ENCODE results near the gene LRRC3.

The LRRC3 gene

GRCh38 chr21:44508426-44508710 is 53.1 kb downstream of the LRRC3 start:
- ATAC-seq, result no peak
- no peak for TF ChIP-seq CREB5 (CRISPR knock-in tag; IDR thresholded peaks at IDR 0.05; ENCODE audit: low read depth)
- no peak for TF ChIP-seq ESRRG (CRISPR knock-in tag; IDR thresholded peaks at IDR 0.05)
- TF ChIP-seq ZNF70 (CRISPR knock-in tag; IDR thresholded peaks at IDR 0.05), result no peak
- TF ChIP-seq OSR1 (CRISPR knock-in tag; IDR thresholded peaks at IDR 0.05), result no peak
- TF ChIP-seq ZNF565 (CRISPR knock-in tag; conservative IDR thresholded peaks at IDR 0.05; ENCODE audit: low read depth), result no peak
- no peak for TF ChIP-seq SNAI2 (CRISPR knock-in tag; IDR thresholded peaks at IDR 0.05)
- TF ChIP-seq ARNTL (CRISPR knock-in tag; IDR thresholded peaks at IDR 0.05; ENCODE audit: borderline replicate concordance, low read depth), result no peak
- TF ChIP-seq PPARA (CRISPR knock-in tag; IDR thresholded peaks at IDR 0.05; ENCODE audit: borderline replicate concordance), result no peak
- TF ChIP-seq TCF4 (CRISPR knock-in tag; IDR thresholded peaks at IDR 0.05; ENCODE audit: borderline replicate concordance), result no peak
- no peak for TF ChIP-seq ZC3H10 (CRISPR knock-in tag; IDR thresholded peaks at IDR 0.05)
- TF ChIP-seq TSHZ2 (CRISPR knock-in tag; IDR thresholded peaks at IDR 0.05), result no peak
- no peak for TF ChIP-seq ZFP3 (CRISPR knock-in tag; IDR thresholded peaks at IDR 0.05)
- TF ChIP-seq PATZ1 (CRISPR knock-in tag; IDR thresholded peaks at IDR 0.05; ENCODE audit: borderline replicate concordance), result no peak
- TF ChIP-seq, protein P1, sequence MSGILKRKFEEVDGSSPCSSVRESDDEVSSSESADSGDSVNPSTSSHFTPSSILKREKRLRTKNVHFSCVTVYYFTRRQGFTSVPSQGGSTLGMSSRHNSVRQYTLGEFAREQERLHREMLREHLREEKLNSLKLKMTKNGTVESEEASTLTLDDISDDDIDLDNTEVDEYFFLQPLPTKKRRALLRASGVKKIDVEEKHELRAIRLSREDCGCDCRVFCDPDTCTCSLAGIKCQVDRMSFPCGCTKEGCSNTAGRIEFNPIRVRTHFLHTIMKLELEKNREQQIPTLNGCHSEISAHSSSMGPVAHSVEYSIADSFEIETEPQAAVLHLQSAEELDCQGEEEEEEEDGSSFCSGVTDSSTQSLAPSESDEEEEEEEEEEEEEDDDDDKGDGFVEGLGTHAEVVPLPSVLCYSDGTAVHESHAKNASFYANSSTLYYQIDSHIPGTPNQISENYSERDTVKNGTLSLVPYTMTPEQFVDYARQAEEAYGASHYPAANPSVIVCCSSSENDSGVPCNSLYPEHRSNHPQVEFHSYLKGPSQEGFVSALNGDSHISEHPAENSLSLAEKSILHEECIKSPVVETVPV (CRISPR knock-in tag; IDR thresholded peaks at IDR 0.05), result no peak
- TF ChIP-seq BACH2 (CRISPR knock-in tag; IDR thresholded peaks at IDR 0.05; ENCODE audit: borderline replicate concordance), result no peak
- TF ChIP-seq TOX (CRISPR knock-in tag; IDR thresholded peaks at IDR 0.05; ENCODE audit: borderline replicate concordance), result no peak
- TF ChIP-seq RARB (CRISPR knock-in tag; IDR thresholded peaks at IDR 0.05), result no peak

DNA sequence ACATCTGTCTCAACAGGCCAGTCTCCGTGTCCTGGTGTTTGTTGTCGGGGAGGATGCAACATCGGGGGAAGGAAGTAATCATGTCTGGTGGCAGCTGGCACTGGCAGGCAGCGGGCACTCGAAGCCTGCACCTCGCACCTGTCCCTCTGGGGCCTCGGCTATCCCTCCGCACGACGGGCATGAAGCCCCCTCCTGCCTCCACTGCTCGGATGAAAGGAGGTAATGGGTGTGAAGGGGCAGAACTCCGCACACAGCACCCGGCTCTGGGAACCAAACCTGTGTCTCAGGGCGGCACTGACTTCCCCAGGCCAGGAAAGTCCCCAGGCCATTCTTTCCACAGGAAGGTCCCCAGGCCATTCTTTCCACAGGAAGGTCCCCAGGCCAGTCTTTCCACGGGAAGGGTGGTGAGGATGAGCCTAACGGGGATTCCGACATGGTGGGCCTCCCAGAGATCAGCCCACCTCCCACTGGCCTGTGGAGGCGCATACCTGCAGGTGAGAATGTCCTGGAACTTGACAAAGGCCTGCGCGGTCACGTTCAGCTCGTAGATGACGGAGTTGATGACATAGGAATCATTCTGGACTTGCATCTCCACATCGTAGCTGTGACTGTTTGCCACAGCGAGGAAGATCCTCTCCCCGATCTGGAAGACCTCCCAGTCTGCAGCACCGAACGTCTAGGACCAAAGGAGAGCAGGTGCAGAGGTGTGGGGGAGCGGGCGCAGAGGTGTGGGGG is 53.6 kb downstream of the LRRC3 start:
- ATAC-seq, result no peak
- TF ChIP-seq PPARA (CRISPR knock-in tag; IDR thresholded peaks at IDR 0.05; ENCODE audit: borderline replicate concordance), result no peak
- TF ChIP-seq GLIS3 (CRISPR knock-in tag; IDR thresholded peaks at IDR 0.05), result no peak
- TF ChIP-seq ZNF70 (CRISPR knock-in tag; IDR thresholded peaks at IDR 0.05), result no peak
- no peak for TF ChIP-seq ZNF565 (CRISPR knock-in tag; conservative IDR thresholded peaks at IDR 0.05; ENCODE audit: low read depth)

GRCh38 chr21:44509539-44509938 is 54.2 kb downstream of the LRRC3 start:
- peak; percentile 74 for ATAC-seq
- TF ChIP-seq ZNF70 (CRISPR knock-in tag; IDR thresholded peaks at IDR 0.05) (no peak), ZC3H10 (CRISPR knock-in tag; IDR thresholded peaks at IDR 0.05) (no peak), ZNF565 (CRISPR knock-in tag; conservative IDR thresholded peaks at IDR 0.05; ENCODE audit: low read depth) (no peak), ZNF8 (CRISPR knock-in tag; IDR thresholded peaks at IDR 0.05) (no peak), GLIS3 (CRISPR knock-in tag; IDR thresholded peaks at IDR 0.05) (no peak), ISL1 (CRISPR knock-in tag; IDR thresholded peaks at IDR 0.05) (no peak), ZFP3 (CRISPR knock-in tag; IDR thresholded peaks at IDR 0.05) (no peak), TSHZ2 (CRISPR knock-in tag; IDR thresholded peaks at IDR 0.05) (no peak), CREB5 (CRISPR knock-in tag; IDR thresholded peaks at IDR 0.05; ENCODE audit: low read depth) (no peak), SNAI2 (CRISPR knock-in tag; IDR thresholded peaks at IDR 0.05) (no peak), BACH2 (CRISPR knock-in tag; IDR thresholded peaks at IDR 0.05; ENCODE audit: borderline replicate concordance) (no peak), ESRRG (CRISPR knock-in tag; IDR thresholded peaks at IDR 0.05) (no peak), OSR1 (CRISPR knock-in tag; IDR thresholded peaks at IDR 0.05) (no peak), PPARA (CRISPR knock-in tag; IDR thresholded peaks at IDR 0.05; ENCODE audit: borderline replicate concordance) (no peak), RARB (CRISPR knock-in tag; IDR thresholded peaks at IDR 0.05) (no peak), ZFP30 (CRISPR knock-in tag; IDR thresholded peaks at IDR 0.05) (no peak), ARNTL (CRISPR knock-in tag; IDR thresholded peaks at IDR 0.05; ENCODE audit: borderline replicate concordance, low read depth) (no peak)
- TF ChIP-seq, protein P1 (CRISPR knock-in tag; IDR thresholded peaks at IDR 0.05), result no peak
